Fibroblast of mammary gland (primary cell): Measurements from ENCODE around the gene CDYL.
A peak's percentile ranks its signal among the peaks of the same experiment; 100 is the strongest.

Experiments used
- DNase-seq: peaks from one replicate; pipeline ENCODE4 v3.0.0-alpha.2; 2010; ENCODE audit warnings: low read depth
- H3K4me3 ChIP-seq: 2 replicates; pipeline ENCODE4 v1.5.1; 2011; ENCODE audit warnings: low read depth, mild to moderate bottlenecking, low read length, moderate library complexity; ENCODE audit not compliant: control insufficient read depth
- CTCF ChIP-seq: conservative IDR thresholded peaks from 2 replicates; pipeline ENCODE4 v1.5.1; 2011; ENCODE audit warnings: low read depth, low read length, inconsistent platforms; ENCODE audit not compliant: control insufficient read depth, insufficient read depth

CDYL gene

GRCh38 chr6:4731996-4732395 is 44.2 kb upstream of the CDYL start:
- DNase-seq, result no peak
- TF ChIP-seq CTCF, result no peak
- H3K4me3 ChIP-seq, result no peak overlapping the region

DNA sequence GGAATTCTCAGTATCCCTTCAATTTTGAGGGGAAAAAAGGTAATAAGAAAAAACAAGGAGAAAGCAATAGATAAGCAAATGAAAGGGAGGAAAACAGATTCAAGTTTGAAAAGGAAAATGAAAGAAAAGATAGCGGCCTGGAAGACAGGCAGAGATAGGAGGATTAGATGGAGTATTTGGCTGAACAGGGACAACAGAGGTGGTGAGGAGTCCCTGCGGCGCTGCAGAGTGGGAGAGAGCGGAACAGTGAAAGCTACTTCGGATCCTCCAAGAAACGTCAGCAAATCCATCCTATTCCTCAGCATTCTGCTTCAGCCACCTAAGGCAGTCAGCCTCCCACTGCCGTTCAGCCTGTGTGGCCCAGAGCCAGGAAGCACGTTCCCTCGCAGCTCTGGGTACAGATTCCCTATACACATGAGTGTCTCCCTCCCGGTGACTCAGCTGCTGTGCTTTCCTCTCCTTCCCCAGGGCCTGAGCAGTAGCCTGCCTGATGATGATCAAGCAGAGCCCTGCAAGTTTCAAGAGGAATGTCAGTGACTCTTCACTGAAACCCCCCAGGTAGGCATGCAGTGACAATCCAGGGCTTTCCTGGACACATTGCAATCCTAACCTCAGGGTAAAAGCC is 43.4 kb upstream of the CDYL start:
- peak overlapping the region; percentile 35 for H3K4me3 ChIP-seq
- TF ChIP-seq CTCF, result no peak
- DNase-seq, result peak; percentile 93

DNA sequence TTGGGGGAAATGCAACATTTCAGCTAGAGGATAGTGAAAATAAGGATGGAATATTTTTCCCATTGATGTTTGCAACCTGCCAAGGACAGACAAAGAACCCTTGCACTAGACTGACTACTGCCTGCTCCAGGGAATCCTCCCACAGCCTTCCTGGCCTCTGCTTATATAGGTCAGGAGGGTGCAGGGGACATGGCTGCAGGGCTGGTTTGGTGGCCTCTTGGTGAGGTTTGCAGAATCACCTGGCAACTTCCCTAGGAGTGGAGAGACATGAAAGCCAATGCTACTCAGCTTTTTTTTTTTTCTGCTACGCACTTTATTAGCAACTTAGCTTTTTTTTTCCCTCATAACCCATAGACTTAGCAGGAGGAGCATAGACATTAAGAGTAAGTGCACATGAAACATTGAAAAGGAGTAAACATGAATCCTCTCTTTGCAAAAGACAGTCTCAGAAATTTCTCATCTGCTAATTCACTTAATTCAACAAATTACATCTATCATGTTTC is 39.8 kb upstream of the CDYL start:
- H3K4me3 ChIP-seq, result no peak overlapping the region
- no peak for TF ChIP-seq CTCF
- DNase-seq, result no peak

- H3K4me3 ChIP-seq, result no peak overlapping the region
- no peak for TF ChIP-seq CTCF
- no peak for DNase-seq
Measured at GRCh38 chr6:4740032-4740431, 36.2 kb upstream of the CDYL start.

GRCh38 chr6:4743062-4743461 is 33.1 kb upstream of the CDYL start:
- no peak for DNase-seq
- H3K4me3 ChIP-seq, result no peak overlapping the region
- no peak for TF ChIP-seq CTCF

DNA sequence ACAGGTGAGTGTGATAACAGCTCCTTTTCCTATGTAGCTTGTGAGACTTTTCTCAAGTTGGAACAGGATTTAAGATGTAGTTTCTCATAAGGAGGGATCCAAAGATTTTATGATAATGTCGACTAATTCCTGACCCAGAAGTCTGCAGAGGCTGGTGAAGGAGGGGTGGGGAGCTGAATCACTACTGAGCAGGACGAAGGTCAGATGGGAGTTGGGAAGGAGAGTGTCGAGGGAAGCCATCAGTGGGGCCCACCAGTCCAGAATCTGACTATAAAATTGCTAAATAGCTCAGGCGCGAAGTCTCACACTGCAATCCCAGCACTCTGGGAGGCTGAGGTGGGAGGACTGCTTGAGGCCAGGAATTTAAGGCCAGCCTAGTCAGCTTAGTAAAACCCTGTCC is 32.3 kb upstream of the CDYL start:
- no peak overlapping the region for H3K4me3 ChIP-seq
- DNase-seq, result no peak
- no peak for TF ChIP-seq CTCF

- DNase-seq, result no peak
- no peak overlapping the region for H3K4me3 ChIP-seq
- no peak for TF ChIP-seq CTCF
Measured at GRCh38 chr6:4747588-4747987, 28.6 kb upstream of the CDYL start.
